ENCODE results near the gene INSYN2B.

Gene INSYN2B

GRCh38 chr5:169881702-169882303 lies 98.5 kb downstream of the INSYN2B start:
- DNase-seq: no peak

- DNase-seq: no peak
Observed at GRCh38 chr5:169880785-169881184, 99.5 kb downstream of the INSYN2B start.

GRCh38 chr5:169880012-169880663 lies 100.2 kb downstream of the INSYN2B start:
- DNase-seq: no peak

GRCh38 chr5:169876386-169876785 lies 103.9 kb downstream of the INSYN2B start:
- DNase-seq: no peak

GRCh38 chr5:169875731-169876130 lies 104.6 kb downstream of the INSYN2B start:
- no peak for DNase-seq

GRCh38 chr5:169875091-169875728 lies 105.1 kb downstream of the INSYN2B start:
- peak; percentile 6 for DNase-seq

GRCh38 chr5:169874621-169875020 lies 105.7 kb downstream of the INSYN2B start:
- DNase-seq: no peak

GRCh38 chr5:169873642-169874041 lies 106.7 kb downstream of the INSYN2B start:
- no peak for DNase-seq

- no peak for DNase-seq
Observed at GRCh38 chr5:169871826-169872490, 108.3 kb downstream of the INSYN2B start.

- DNase-seq: no peak
Observed at GRCh38 chr5:169870211-169870610, 110.1 kb downstream of the INSYN2B start.

- DNase-seq: no peak
Observed at GRCh38 chr5:169869066-169869465, 111.2 kb downstream of the INSYN2B start.

GRCh38 chr5:169867347-169867746 lies 112.9 kb downstream of the INSYN2B start:
- DNase-seq: no peak

GRCh38 chr5:169864483-169864882 lies 115.8 kb downstream of the INSYN2B start:
- DNase-seq: no peak

GRCh38 chr5:169862391-169862811 lies 117.9 kb downstream of the INSYN2B start:
- DNase-seq: no peak

GRCh38 chr5:169861934-169862333 lies 118.4 kb downstream of the INSYN2B start:
- no peak for DNase-seq

- DNase-seq: no peak
Observed at GRCh38 chr5:169861433-169861832, 118.9 kb downstream of the INSYN2B start.

GRCh38 chr5:169860585-169860984 lies 119.7 kb downstream of the INSYN2B start:
- DNase-seq: no peak

GRCh38 chr5:169856571-169856970 lies 123.7 kb downstream of the INSYN2B start:
- DNase-seq: no peak

GRCh38 chr5:169851321-169851850 lies 128.9 kb downstream of the INSYN2B start:
- DNase-seq: no peak

GRCh38 chr5:169850409-169850808 lies 129.9 kb downstream of the INSYN2B start:
- no peak for DNase-seq

GRCh38 chr5:169848792-169849191 lies 131.5 kb downstream of the INSYN2B start:
- no peak for DNase-seq

GRCh38 chr5:169848271-169848670 lies 132.0 kb downstream of the INSYN2B start:
- no peak for DNase-seq

- DNase-seq: no peak
Observed at GRCh38 chr5:169847519-169847918, 132.8 kb downstream of the INSYN2B start.

GRCh38 chr5:169842699-169843098 lies 137.6 kb downstream of the INSYN2B start:
- no peak for DNase-seq
